CD4-positive, alpha-beta T cell treated with Interleukin-15 for 1 hour (primary cell): ENCODE measurements around the gene SLC28A1.
"Not testable (repeated sequence)": the region's sequence is repeated elsewhere in the genome, so short reads cannot be mapped to it uniquely, and the experiment has no call there.

Experiments
- DNase-seq: peaks from one replicate; pipeline ENCODE4 v3.0.0-alpha.2; 2020

SLC28A1 gene, protein sequence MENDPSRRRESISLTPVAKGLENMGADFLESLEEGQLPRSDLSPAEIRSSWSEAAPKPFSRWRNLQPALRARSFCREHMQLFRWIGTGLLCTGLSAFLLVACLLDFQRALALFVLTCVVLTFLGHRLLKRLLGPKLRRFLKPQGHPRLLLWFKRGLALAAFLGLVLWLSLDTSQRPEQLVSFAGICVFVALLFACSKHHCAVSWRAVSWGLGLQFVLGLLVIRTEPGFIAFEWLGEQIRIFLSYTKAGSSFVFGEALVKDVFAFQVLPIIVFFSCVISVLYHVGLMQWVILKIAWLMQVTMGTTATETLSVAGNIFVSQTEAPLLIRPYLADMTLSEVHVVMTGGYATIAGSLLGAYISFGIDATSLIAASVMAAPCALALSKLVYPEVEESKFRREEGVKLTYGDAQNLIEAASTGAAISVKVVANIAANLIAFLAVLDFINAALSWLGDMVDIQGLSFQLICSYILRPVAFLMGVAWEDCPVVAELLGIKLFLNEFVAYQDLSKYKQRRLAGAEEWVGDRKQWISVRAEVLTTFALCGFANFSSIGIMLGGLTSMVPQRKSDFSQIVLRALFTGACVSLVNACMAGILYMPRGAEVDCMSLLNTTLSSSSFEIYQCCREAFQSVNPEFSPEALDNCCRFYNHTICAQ

DNA sequence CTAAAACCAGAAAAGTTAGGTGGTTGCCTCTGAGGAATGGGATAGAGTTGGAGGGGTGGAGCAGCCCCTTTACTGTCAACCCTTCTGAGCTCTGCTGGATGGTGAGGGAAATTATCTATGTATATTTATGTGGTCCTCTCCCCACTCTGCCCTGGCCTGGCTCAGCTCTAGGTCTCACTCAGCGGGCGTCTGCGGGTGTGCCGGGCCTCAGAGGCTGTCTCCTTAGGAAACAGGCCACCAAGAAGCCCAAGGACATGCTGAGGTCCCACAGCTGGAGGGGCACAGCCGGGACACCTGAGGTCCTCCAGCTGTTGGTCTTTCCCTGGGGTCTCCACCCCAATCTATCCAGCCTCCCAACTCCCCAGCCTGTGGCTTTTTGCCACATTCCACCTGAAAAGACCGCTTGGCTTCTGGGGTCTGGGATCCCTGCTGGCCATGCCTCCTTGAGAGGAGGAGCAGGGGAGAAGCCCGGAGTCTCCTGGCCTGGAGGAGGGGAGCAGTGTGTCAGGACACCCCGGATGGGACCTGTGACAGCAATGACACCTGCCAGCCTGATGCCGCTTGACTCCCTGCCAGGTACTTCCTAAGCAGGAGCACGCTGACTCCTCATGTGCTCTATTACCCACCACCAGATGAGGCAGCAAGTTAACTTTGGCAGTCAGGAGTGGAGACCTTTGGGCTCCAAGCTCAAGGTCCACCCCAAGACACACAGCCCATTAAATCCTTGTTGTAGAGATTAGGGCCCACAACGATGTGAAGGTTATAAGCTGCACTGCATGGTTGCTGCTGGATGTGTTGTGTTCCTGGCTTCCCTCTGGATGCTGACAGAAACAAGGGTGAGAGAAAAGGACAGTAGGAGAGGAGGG is at the start of gene SLC28A1:
SLC28A1 (plus strand) TSS at position 747 of the 866 bp plus-strand sequence. CDS start 3,099 bp downstream, outside the sequence.
- DNase-seq = no peak

DNA sequence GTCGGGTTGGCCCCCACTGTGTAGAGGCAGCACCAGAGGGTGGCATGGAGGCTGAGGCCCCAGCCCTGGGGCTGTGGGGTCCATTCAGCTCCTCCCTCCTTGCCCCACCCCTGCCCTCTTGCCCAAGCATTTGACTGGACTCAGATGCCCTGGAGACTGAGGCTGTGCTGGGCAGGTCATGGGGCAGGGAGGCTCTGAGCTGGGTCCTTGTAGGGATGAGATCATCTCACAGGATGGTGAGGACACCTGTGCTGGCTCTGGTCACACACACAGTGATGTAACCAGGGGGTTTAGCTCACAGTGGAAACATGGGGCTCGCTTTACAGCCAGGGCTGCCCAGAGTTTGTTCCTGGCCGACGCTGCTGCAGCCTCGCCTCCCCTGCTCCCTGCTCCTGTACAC is 49.5 kb upstream of the SLC28A1 start:
- no peak for DNase-seq

DNA sequence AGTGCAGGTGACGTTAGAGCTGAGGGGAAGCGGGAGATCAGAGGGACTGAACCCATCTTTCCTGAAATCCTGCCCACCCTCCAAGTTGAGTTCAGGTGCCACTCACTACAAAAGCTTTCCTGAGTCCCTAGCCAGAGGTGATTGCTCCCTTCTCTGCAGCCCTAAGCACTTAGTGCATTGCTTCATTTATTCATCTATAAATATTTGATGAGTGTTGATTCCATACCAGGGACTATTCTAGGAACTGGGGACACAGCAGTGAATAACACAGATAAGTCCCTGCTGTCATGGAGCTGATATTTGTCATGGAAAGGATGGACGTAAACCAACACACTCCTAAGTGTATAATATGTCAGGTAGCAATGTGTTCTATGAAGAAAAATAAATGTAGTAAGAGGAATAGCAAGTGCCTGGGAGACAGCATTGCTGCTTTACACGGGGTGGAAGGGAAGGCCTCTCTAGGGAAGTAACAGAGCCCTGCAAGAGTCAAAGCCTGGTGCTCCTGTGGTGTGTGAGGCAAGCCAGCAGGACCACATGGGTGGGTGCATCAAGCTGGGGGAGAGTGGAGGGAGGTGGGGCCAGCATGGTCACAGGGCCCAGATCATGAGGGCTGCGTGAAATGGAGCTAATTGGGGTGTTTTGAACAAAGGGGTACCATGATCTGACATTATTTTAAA is 48.7 kb upstream of the SLC28A1 start:
- DNase-seq = no peak

DNA sequence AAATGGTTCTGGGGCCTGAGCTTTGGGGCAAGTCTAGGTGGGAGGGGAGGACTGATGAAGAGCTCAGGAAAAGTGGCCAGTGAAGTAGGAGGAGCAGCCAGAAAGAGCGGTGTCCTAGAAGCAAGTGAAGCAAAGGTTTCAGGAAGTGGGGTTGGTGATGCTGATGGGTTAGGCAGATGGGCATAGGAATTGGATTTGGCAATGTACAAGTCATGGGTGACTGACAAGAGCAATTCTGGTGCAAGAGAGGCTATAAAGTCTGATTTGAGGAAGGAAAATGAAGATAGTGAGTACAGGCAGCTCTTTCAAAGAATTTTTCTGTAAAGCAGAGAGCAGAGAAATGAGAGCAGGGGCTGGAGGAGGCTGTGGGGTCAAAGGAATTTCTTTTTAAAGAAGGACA is 47.6 kb upstream of the SLC28A1 start:
- no peak for DNase-seq

DNA sequence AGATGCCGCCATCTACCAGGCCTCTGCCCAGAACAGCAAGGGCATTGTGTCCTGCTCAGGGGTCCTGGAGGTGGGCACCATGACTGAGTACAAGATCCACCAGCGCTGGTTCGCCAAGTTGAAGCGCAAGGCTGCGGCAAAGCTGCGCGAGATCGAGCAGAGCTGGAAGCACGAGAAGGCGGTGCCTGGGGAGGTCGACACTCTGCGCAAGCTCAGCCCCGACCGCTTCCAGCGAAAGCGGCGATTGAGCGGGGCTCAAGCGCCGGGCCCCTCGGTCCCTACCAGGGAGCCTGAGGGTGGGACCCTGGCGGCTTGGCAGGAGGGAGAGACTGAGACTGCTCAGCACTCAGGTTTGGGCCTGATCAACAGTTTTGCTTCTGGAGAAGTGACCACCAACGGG is 44.7 kb upstream of the SLC28A1 start:
- no peak for DNase-seq

DNA sequence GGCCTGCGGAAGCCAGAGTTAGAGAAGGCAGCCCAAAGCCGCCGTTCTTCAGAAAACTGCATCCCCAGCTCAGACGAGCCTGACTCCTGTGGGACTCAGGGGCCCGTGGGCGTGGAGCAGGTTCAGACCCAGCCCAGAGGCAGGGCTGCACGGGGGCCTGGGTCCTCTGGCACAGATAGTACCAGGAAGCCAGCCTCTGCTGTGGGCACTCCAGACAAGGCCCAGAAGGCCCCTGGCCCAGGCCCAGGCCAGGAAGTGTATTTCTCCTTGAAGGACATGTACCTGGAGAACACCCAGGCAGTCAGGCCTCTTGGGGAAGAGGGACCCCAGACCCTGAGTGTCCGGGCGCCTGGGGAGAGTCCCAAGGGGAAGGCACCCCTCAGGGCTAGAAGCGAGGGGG is 44.2 kb upstream of the SLC28A1 start:
- no peak for DNase-seq

DNA sequence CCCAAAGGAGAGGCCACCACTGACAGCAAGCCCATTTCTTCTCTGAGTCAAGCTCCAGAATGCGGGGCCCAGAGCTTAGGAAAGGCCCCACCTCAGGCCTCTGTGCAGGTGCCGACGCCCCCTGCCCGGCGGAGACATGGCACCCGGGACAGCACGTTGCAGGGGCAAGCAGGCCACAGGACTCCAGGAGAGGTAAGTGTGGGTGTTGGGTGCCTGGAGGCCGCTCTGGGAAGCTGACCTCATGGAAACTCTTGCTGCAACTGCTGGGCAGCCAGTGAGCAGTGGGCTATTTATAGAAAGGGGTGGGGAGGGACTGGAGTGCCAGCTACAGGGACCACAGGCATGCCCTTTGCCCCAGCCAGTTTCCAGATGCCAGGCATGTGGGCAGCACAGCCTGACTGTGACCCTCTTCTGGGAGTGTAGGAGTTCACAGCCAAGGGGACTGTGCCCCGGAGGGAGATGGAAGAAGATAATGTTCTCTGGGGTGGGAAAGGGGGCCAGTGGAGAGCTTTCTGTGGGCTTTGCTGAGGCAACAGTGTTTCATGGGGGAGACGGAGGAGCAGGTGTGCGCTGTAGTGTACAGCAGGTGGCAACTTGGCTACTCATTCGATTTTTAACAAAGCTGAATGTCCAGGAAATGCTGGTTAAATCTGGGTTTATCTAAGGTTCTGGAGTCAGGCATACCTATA is 43.6 kb upstream of the SLC28A1 start:
- DNase-seq = no peak

DNA sequence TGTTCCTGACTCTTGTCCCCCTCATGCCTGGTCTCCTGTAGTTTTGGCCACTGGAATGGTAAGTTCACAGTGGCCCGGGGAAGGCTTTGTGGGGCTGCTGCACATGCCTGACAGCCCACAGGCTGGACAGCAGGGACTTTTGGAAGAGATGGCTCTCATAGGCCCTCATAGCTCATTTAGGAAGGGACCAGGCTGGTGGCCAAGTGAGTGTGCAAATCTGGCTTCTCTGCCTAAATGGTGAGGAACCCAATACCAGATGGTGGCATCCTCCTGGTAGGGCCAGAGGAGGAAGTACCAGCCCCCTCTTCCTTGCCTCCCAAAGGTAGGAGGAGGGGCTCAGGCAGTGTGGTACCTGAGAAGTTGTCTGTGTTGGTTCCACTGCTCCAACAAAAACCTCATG is 41.7 kb upstream of the SLC28A1 start:
- no peak for DNase-seq

DNA sequence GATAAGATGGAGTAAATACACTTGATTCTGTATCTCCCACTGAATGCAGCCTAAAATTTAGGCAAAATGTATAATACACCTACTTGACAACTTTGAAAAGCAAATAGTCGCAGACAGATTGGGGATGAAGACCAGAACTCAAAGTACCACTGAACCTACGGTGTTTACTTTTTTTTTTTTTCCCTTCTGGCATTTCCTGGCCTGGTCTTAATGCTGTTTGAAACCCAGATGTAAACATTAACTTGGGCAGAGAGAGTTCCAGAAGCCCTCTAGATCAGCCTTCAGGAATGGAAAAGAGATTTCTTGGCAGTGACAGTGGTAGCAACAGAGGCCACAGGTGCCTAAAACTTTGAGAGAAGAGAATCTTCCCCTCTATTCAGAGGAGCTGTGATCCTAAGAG is 39.5 kb upstream of the SLC28A1 start:
- no peak for DNase-seq

DNA sequence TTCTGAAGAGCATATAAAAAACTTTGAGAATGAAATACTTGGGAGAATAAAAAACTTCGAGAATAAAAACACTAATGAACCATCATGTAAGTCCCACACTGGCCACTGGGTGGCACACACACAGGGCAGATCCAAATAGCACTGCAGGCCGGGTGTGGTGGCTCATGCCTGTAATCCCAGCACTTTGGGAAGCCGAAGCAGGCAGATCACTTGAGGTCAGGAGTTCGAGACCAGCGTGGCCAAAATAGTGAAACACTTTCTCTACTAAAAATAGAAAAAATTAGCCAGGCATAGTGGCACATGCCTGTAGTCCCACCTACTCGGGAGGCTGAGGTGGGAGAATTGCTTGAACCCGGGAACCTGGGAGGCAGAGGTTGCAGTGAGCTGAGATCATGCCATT is 38.8 kb upstream of the SLC28A1 start:
- not testable (repeated sequence) for DNase-seq

DNA sequence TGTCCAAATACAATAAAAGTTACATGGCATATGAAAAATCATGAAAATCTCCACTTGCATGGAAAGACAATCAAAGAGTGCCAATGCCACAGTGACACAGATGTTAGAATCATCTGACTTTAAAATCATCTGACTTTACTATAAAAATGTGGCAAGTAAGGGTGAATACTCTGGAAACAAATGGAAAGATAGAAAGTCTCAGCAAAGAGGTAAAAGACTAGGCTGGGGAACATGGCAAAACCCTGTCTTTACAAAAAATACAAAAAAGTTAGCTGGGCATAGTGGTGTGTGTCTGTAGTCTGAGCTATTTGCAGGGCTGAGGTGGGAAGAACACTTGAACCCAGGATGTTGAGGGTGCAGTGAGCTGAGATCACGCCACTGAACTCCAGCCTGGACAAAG is 38.2 kb upstream of the SLC28A1 start:
- DNase-seq = no peak

DNA sequence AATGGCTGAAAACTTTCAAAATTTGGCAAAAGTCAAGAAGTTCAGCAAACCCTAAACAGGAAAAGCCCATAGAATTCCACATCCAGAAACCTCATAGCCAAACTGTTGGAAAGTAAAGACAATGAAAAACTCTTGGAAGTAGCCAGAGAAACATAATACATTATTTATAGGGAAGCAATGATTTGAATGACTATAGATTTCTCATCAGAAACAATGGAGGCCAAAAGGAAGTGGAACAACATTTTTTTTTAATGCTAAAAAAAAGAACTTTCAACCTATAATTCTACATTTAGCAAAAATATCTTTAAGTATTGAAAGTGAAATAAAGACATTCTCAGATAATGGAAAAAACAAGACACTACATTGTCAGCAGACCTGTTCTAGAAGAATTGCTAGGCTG is 37.1 kb upstream of the SLC28A1 start:
- DNase-seq = no peak

DNA sequence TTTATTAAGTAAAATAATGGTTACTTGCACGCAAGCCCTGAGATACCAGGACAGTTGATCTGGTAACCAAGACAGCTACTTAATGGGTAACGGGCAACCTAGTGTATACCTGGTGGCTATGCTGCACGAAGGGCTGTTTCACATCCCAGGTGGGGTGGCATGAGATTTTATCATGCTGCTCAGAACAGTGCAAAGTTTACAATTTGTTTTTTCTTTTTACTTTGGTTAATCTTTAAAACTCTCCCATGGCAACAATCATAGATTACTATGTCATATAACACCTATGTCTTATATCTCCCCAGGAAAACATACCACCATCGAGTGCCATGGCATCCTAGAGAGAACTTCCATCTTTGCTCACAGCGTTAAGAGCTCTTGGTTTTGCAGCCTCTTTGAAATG is 32.2 kb upstream of the SLC28A1 start:
- no peak for DNase-seq

DNA sequence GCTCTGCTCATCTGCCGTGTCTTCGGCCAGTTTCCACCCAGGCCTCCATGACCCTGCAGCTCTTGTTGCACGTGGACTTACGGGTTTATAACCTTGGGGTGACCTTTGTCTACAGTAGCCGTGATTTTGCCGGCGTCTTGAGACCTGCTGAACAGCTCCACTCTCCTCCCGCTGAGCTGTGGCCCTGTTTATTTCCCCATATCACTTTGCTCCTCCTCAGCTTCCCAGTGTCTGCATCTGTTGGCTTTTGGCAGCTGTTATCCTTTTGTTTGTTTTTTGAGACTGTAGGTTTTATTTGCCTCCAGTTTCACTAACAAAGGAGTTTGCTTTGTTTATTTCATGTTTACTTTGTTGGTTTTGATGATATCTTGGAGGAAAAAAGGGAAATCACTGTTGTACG is 29.3 kb upstream of the SLC28A1 start:
- DNase-seq = no peak

DNA sequence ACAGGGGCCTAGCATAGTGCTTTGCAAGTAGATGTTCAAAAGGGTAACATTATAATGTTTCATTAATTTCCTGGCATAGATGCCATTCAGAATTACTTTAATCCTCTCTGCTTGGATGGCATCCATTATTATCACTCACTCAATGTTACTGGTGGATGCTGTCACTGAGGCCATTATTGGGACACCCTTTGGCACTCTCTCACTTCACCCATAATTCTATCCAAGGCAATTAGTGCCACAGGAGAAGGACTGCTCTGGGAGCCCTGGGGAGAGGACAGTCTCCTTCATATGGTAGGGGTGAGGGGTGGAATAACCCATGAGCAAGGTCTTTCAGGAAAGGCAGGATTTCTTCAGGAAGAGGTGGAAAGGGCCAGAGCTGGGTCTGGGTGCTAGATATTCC is 28.7 kb upstream of the SLC28A1 start:
- DNase-seq = no peak

DNA sequence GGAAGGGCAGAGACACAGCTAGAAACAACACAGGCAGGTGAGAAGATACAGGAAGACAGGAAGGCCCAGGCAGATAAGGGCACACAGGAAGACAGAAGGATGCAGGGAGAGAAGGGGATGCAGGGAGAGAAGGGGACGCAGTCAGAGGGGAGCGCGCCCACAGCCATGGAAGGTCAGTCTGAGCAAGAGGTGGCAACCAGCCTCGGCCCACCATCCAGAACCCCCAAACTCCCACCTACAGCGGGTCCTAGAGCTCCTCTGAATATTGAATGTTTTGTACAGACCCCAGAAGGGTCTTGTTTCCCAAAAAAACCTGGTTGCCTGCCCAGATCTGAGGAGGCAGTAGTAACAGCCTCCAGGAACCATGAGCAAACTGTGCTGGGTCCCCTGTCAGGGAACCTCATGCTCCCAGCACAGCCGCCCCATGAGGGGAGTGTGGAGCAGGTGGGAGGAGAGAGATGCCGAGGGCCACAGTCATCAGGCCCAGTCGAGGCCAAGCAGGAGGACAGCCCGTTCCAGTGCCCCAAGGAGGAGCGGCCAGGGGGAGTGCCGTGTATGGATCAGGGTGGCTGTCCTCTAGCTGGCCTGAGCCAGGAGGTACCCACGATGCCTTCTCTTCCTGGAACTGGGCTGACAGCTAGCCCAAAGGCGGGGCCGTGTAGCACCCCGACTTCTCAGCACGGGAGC is 27.6 kb upstream of the SLC28A1 start:
- DNase-seq = no peak

DNA sequence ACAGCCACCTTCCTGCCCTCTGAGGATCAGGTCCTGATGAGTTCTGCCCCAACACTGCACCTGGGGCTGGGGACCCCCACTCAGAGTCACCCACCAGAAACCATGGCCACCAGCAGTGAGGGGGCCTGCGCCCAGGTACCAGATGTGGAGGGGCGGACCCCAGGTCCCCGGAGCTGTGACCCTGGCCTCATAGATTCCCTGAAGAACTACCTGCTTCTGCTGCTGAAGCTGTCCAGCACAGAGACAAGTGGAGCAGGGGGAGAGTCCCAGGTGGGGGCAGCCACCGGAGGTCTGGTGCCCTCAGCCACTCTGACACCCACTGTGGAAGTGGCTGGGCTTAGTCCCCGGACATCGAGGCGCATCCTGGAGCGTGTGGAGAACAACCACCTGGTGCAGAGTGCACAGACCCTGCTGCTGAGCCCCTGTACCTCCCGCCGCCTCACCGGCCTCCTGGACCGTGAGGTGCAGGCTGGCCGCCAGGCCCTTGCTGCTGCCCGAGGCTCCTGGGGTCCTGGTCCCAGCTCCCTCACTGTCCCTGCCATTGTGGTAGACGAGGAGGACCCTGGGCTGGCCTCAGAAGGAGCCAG is 27.0 kb upstream of the SLC28A1 start:
- DNase-seq = no peak

DNA sequence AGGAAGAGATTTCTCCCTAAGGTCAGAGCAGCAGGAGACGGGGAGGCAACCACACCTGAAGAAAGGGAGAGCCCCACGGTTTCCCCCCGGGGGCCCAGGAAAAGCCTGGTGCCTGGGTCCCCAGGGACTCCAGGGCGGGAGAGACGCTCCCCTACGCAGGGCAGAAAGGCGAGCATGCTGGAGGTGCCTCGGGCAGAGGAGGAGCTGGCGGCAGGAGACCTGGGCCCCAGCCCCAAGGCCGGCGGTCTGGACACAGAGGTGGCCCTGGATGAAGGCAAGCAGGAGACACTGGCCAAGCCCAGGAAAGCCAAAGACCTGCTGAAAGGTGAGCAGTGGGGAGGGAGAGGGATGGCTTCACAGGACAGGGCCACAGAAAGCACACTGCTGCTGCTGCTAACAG is 26.2 kb upstream of the SLC28A1 start:
- DNase-seq = no peak

DNA sequence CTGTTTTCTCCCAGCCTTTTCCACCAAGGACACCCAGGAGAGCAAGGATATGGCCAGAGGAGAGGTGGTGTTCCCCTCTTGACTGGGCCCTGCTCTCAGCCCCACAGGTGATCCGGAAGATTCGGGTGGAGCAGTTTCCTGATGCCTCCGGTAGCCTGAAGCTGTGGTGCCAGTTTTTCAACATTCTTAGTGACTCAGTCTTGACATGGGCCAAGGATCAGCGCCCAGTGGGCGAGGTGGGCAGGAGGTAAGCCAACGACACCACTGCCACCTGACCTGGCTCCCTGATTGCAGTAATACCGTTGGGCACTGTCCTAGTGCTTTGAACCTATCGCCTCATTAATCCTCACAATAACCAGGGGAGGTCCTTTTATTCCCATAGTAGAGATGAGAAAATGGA is 25.3 kb upstream of the SLC28A1 start:
- no peak for DNase-seq

DNA sequence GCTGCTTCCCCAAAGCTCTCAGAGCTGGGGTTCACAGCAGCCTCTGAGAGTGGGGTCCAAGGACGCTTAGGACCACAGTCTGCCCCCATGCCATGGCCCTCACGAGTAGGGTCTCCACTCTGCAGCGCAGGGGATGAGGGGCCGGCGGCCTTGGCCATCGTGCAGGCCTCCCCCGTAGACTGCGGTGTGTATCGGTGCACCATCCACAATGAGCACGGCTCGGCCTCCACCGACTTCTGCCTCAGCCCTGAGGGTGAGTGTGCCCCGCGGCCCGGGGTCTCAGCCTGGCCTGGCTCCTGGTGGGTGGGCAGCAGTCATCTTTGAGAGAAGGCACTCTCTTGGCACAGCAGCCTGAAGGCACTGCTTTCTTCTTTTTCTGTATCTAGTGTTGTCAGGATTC is 24.8 kb upstream of the SLC28A1 start:
- no peak for DNase-seq

DNA sequence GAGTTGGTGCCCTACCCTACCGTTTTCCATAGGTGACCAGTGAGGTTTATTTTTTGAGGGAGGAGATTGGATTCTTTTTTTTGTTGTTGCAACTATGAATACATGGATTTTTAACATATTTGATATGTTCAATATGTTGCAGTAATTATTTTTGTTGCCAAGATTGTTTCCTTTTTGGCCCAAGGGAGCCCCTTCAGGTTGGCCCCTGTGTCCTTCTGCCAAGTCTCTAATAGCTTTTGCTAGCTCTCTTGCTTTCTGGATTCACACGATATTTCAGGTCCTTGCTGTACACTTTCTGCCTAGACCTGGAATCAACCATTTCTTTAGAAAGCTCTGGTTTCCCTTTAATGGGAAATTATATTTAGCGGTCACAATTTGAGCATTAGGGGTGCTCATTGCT is 22.7 kb upstream of the SLC28A1 start:
- no peak for DNase-seq
